ENCODE measurements around the gene NPC1L1. TPM values are rescaled to one million over a fixed set of nuclear protein-coding genes. Genes with fewer than 3 reads are reported as not detected.

The NPC1L1 gene
- total and polyA plus RNA-seq, 4 donors, result 0.01 to 0.48 (median 0.03) TPM

- no peaks in the 10 kb centered on the region for H3K27me3 ChIP-seq (ENCODE audit: control insufficient read depth in 3 of 3, insufficient read depth in 3 of 3, low read length in 2 of 3)
- no peak for DNase-seq
- 81 to 91% methylated on average over 15 of the region's 15 CpGs for WGBS, 2 donors
Measured at GRCh38 chr7:44521347-44522095, 19.6 kb downstream of the NPC1L1 start.

GRCh38 chr7:44520574-44520973 lies 20.6 kb downstream of the NPC1L1 start:
- H3K4me3 ChIP-seq, result no peak overlapping the region
- no peak for DNase-seq
- H3K27ac ChIP-seq (ENCODE audit: low read depth in 1 of 2, low read length in 1 of 2), result no peak overlapping the region
- no peak overlapping the region for H3K9ac ChIP-seq (ENCODE audit: insufficient read depth in 1 of 2, low read length in 2 of 2)
- WGBS, 2 donors, result 87 to 94% methylated on average over 5 of the region's 5 CpGs
- TF ChIP-seq, protein P1, sequence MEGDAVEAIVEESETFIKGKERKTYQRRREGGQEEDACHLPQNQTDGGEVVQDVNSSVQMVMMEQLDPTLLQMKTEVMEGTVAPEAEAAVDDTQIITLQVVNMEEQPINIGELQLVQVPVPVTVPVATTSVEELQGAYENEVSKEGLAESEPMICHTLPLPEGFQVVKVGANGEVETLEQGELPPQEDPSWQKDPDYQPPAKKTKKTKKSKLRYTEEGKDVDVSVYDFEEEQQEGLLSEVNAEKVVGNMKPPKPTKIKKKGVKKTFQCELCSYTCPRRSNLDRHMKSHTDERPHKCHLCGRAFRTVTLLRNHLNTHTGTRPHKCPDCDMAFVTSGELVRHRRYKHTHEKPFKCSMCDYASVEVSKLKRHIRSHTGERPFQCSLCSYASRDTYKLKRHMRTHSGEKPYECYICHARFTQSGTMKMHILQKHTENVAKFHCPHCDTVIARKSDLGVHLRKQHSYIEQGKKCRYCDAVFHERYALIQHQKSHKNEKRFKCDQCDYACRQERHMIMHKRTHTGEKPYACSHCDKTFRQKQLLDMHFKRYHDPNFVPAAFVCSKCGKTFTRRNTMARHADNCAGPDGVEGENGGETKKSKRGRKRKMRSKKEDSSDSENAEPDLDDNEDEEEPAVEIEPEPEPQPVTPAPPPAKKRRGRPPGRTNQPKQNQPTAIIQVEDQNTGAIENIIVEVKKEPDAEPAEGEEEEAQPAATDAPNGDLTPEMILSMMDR (IDR thresholded peaks at IDR 0.05; ENCODE audit: control extremely low read depth, extremely low read depth), result no peak
- no peaks in the 10 kb centered on the region for H3K27me3 ChIP-seq (ENCODE audit: control insufficient read depth in 3 of 3, insufficient read depth in 3 of 3, low read length in 2 of 3)
- no peak for ATAC-seq (ENCODE audit: insufficient read depth, low FRiP score)
- no peaks in the 10 kb centered on the region for H3K4me1 ChIP-seq (ENCODE audit: control insufficient read depth in 5 of 5, insufficient read depth in 5 of 5, low read length in 5 of 5)
- H3K36me3 ChIP-seq (ENCODE audit: control insufficient read depth in 4 of 4, insufficient read depth in 4 of 4, low read length in 4 of 4), result no peaks in the 10 kb centered on the region
- peaks cover 0 to 6% (median 2%) of the 10 kb centered on the region in 4 donors for H3K9me3 ChIP-seq (ENCODE audit: control insufficient read depth in 4 of 4, insufficient read depth in 3 of 4, low read length in 3 of 4)

More at GRCh38 chr7:44521347-44522095, 19.6 kb downstream of the NPC1L1 start:
- no peak overlapping the region for H3K27ac ChIP-seq (ENCODE audit: low read depth in 1 of 2, low read length in 1 of 2)
- H3K9me3 ChIP-seq (ENCODE audit: control insufficient read depth in 4 of 4, insufficient read depth in 3 of 4, low read length in 3 of 4), result peaks cover 0 to 9% (median 2%) of the 10 kb centered on the region in 4 donors
- H3K36me3 ChIP-seq (ENCODE audit: control insufficient read depth in 4 of 4, insufficient read depth in 4 of 4, low read length in 4 of 4), result no peaks in the 10 kb centered on the region
- H3K4me1 ChIP-seq (ENCODE audit: control insufficient read depth in 5 of 5, insufficient read depth in 5 of 5, low read length in 5 of 5), result no peaks in the 10 kb centered on the region
- TF ChIP-seq, protein P1 (IDR thresholded peaks at IDR 0.05; ENCODE audit: control extremely low read depth, extremely low read depth), result no peak
- ATAC-seq (ENCODE audit: insufficient read depth, low FRiP score), result no peak
- no peak overlapping the region for H3K4me3 ChIP-seq
- H3K9ac ChIP-seq (ENCODE audit: insufficient read depth in 1 of 2, low read length in 2 of 2), result no peak overlapping the region

- H3K9me3 ChIP-seq (ENCODE audit: control insufficient read depth in 4 of 4, insufficient read depth in 3 of 4, low read length in 3 of 4), result peaks cover 0 to 4% (median 1%) of the 10 kb centered on the region in 4 donors
- TF ChIP-seq, protein P1 (IDR thresholded peaks at IDR 0.05; ENCODE audit: control extremely low read depth, extremely low read depth), result no peak
- ATAC-seq (ENCODE audit: insufficient read depth, low FRiP score), result no peak
- no peak overlapping the region for H3K9ac ChIP-seq (ENCODE audit: insufficient read depth in 1 of 2, low read length in 2 of 2)
- H3K4me3 ChIP-seq, result no peak overlapping the region
- no peak overlapping the region for H3K27ac ChIP-seq (ENCODE audit: low read depth in 1 of 2, low read length in 1 of 2)
- WGBS, 2 donors, result 73 to 80% methylated on average over 7 of the region's 7 CpGs
- no peaks in the 10 kb centered on the region for H3K4me1 ChIP-seq (ENCODE audit: control insufficient read depth in 5 of 5, insufficient read depth in 5 of 5, low read length in 5 of 5)
- no peaks in the 10 kb centered on the region for H3K27me3 ChIP-seq (ENCODE audit: control insufficient read depth in 3 of 3, insufficient read depth in 3 of 3, low read length in 2 of 3)
- no peak for DNase-seq
- no peaks in the 10 kb centered on the region for H3K36me3 ChIP-seq (ENCODE audit: control insufficient read depth in 4 of 4, insufficient read depth in 4 of 4, low read length in 4 of 4)
Measured at GRCh38 chr7:44519546-44519945, 21.6 kb downstream of the NPC1L1 start.
